Measurements from ENCODE around the gene HTR5A. TPM values are rescaled to one million over a fixed set of nuclear protein-coding genes. Genes with fewer than 3 reads are reported as not detected.

HTR5A gene
- total RNA-seq, 1 donor from 2014 or later: not detected

DNA sequence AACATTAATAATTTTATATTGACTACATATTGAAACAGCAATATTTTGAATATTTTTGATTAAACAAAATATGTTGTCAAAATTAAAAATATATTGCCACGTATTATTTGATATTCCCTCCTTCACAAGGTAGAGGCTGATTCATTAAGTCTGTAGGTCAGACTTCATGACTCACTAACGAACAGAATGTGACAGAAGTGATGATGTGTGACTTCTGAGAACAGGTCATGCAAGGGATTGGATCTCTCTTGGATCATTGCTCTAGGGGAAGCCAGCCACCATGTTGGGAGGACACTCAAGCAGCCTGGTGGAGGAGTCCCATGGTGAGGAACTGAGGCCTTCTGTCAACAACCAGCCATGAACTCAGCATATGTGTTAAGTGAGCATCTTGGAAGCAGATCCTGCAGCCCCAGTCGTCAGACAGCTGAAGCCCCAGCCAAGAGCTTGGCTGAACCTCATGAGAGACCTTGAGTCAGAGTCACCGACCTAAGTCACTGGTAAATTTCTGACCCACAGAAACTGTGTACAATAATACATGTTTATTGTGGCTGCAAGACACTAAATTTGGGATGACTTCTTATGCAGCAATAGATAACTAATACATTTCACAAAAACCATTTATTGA, 66.6 kb downstream of the HTR5A start:
- H3K36me3 Mint-ChIP-seq (ENCODE audit: low read depth): no peaks in the 10 kb centered on the region
- no peak for DNase-seq (ENCODE audit: low read depth, low spot score)
- H3K4me1 Mint-ChIP-seq: no peaks in the 10 kb centered on the region
- no peak overlapping the region for H3K27ac Mint-ChIP-seq (ENCODE audit: unreplicated experiment)
- TF ChIP-seq, protein P1, sequence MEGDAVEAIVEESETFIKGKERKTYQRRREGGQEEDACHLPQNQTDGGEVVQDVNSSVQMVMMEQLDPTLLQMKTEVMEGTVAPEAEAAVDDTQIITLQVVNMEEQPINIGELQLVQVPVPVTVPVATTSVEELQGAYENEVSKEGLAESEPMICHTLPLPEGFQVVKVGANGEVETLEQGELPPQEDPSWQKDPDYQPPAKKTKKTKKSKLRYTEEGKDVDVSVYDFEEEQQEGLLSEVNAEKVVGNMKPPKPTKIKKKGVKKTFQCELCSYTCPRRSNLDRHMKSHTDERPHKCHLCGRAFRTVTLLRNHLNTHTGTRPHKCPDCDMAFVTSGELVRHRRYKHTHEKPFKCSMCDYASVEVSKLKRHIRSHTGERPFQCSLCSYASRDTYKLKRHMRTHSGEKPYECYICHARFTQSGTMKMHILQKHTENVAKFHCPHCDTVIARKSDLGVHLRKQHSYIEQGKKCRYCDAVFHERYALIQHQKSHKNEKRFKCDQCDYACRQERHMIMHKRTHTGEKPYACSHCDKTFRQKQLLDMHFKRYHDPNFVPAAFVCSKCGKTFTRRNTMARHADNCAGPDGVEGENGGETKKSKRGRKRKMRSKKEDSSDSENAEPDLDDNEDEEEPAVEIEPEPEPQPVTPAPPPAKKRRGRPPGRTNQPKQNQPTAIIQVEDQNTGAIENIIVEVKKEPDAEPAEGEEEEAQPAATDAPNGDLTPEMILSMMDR (conservative IDR thresholded peaks at IDR 0.05): no peak
- H3K27me3 Mint-ChIP-seq (ENCODE audit: low read depth): peaks cover 9% of the 10 kb centered on the region
- no peak overlapping the region for H3K4me3 Mint-ChIP-seq
- H3K9me3 Mint-ChIP-seq: no peaks in the 10 kb centered on the region

Other genes starting within 250 kb of the HTR5A start
- 31.1 and 32.1 TPM in 2 replicates for gene PAXIP1, start 67.2 kb upstream of the HTR5A start, total RNA-seq
- gene INSIG1, start 227.6 kb downstream of the HTR5A start, total RNA-seq: 80.9 and 81.5 TPM in 2 replicates

Measured in neural crest cell (in vitro differentiated cells).